Activated gamma-delta T cell treated with anti-CD3 and anti-CD28 coated beads, Interleukin-2, amount 50 U/mL, for 16 hours (primary cell): ENCODE data around the gene MRPL49.
A peak's percentile ranks its signal among the peaks of the same experiment; 100 is the strongest.
"Not testable (repeated sequence)": the region's sequence is repeated elsewhere in the genome, so short reads cannot be mapped to it uniquely, and the experiment has no call there.

ENCODE experiments used
- DNase-seq: peaks from one replicate; pipeline ENCODE4 v3.0.0-alpha.2; 2020; ENCODE audit warnings: low read depth

The MRPL49 gene

GRCh38 chr11:65132988-65133700 lies 11.0 kb downstream of the MRPL49 start:
- DNase-seq = no peak

- no peak for DNase-seq
Observed at GRCh38 chr11:65133724-65134123, 11.6 kb downstream of the MRPL49 start.

- peak; percentile 91 for DNase-seq
Observed at GRCh38 chr11:65134240-65134951, 12.3 kb downstream of the MRPL49 start, which contains the start of gene SYVN1. Gene SYVN1 (minus strand): TSS chr11:65134519. CDS start chr11:65133601, 918 bp downstream.

- DNase-seq = peak; percentile 76
Observed at GRCh38 chr11:65134952-65135632, 13.0 kb downstream of the MRPL49 start.

- DNase-seq = no peak
Observed at GRCh38 chr11:65135633-65136145, 13.6 kb downstream of the MRPL49 start.

- no peak for DNase-seq
Observed at GRCh38 chr11:65136515-65137096, 14.5 kb downstream of the MRPL49 start.

- no peak for DNase-seq
Observed at GRCh38 chr11:65141896-65142494, 19.9 kb downstream of the MRPL49 start.

GRCh38 chr11:65147352-65148075 lies 25.4 kb downstream of the MRPL49 start:
- DNase-seq = no peak

GRCh38 chr11:65148657-65149056 lies 26.5 kb downstream of the MRPL49 start:
- no peak for DNase-seq

GRCh38 chr11:65150131-65150508 lies 28.0 kb downstream of the MRPL49 start:
- not testable (repeated sequence) for DNase-seq

- DNase-seq = no peak
Observed at GRCh38 chr11:65150509-65151299, 28.6 kb downstream of the MRPL49 start.

- DNase-seq = no peak
Observed at GRCh38 chr11:65151331-65151899, 29.3 kb downstream of the MRPL49 start.

- no peak for DNase-seq
Observed at GRCh38 chr11:65152122-65152521, 30.0 kb downstream of the MRPL49 start.

- no peak for DNase-seq
Observed at GRCh38 chr11:65156256-65156655, 34.1 kb downstream of the MRPL49 start.

- no peak for DNase-seq
Observed at GRCh38 chr11:65156926-65157325, 34.8 kb downstream of the MRPL49 start.

GRCh38 chr11:65157336-65157735 lies 35.2 kb downstream of the MRPL49 start:
- DNase-seq = no peak

- no peak for DNase-seq
Observed at GRCh38 chr11:65159012-65159411, 36.9 kb downstream of the MRPL49 start.

- no peak for DNase-seq
Observed at GRCh38 chr11:65160643-65161042, 38.5 kb downstream of the MRPL49 start.

GRCh38 chr11:65163684-65164083 lies 41.6 kb downstream of the MRPL49 start:
- no peak for DNase-seq
